Kidney epithelial cell (primary cell): ENCODE measurements around the gene SLC25A47. TPM values are rescaled to one million over a fixed set of nuclear protein-coding genes. Genes with fewer than 3 reads are reported as not detected.
"Not testable (repeated sequence)": the region's sequence is repeated elsewhere in the genome, so short reads cannot be mapped to it uniquely, and the experiment has no call there.

ENCODE experiments used
- DNase-seq: peaks from one replicate; pipeline ENCODE4 v3.0.0-alpha.2; 2010; ENCODE audit warnings: low read depth
- H3K27me3 ChIP-seq: 2 replicates; pipeline ENCODE4 v1.6.0; 2011; ENCODE audit warnings: low read length; ENCODE audit not compliant: control insufficient read depth, insufficient read depth
- H3K36me3 ChIP-seq: 2 replicates; pipeline ENCODE4 v1.5.1; 2011; ENCODE audit warnings: low read length; ENCODE audit not compliant: control insufficient read depth, insufficient read depth
- H3K4me3 ChIP-seq: 2 replicates; pipeline ENCODE4 v1.5.1; 2011; ENCODE audit warnings: low read depth, mild to moderate bottlenecking, control low read depth, low read length
- total RNA-seq: library from RNA; depleted of rRNA; stranded (reverse); fragments of >200 nt; gene quantifications from 2 replicates; pipeline ENCODE4 v1.2.3, GENCODE V29; 2015
- TF ChIP-seq, protein P1 (sequence below): IDR thresholded peaks from 2 replicates; pipeline ENCODE4 v1.5.1; 2011; ENCODE audit warnings: mild to moderate bottlenecking, moderate library complexity, low read length, control low read depth, inconsistent platforms; ENCODE audit not compliant: insufficient read depth, poor library complexity, severe bottlenecking

SLC25A47 gene
- total RNA-seq, 1 donor from 2014 or later = not detected

DNA sequence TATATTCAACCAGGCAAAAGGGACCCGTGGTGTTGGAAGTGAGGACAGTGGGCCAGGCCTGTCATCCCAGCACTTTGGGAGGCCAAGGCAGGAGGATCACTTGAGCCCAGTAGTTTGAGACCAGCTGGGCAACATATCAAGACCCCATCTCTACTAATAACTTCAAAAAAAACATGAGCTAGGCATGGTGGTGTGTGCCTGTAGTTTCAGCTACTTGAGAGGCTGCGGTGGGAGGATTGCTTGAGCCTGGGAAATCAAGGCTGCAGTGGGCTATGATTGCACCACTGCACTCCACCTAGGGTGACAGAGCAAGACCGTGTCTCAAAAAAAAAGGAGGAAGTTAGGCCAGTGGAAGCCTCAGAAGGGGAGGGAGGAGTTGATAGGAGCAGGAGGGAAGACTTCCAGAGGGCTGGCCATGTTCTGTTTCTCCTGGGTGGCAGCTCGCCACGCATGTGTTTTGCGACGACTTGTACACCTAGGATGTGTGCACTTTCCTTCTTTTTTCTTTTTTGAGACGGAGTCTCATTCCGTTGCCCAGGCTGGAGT is 27.0 kb upstream of the SLC25A47 start:
- Histone ChIP-seq H3K27me3 (no peaks in the 10 kb centered on the region), H3K4me3 (no peak overlapping the region), H3K36me3 (peaks cover 3% of the 10 kb centered on the region)
- DNase-seq = no peak
- TF ChIP-seq, protein P1, sequence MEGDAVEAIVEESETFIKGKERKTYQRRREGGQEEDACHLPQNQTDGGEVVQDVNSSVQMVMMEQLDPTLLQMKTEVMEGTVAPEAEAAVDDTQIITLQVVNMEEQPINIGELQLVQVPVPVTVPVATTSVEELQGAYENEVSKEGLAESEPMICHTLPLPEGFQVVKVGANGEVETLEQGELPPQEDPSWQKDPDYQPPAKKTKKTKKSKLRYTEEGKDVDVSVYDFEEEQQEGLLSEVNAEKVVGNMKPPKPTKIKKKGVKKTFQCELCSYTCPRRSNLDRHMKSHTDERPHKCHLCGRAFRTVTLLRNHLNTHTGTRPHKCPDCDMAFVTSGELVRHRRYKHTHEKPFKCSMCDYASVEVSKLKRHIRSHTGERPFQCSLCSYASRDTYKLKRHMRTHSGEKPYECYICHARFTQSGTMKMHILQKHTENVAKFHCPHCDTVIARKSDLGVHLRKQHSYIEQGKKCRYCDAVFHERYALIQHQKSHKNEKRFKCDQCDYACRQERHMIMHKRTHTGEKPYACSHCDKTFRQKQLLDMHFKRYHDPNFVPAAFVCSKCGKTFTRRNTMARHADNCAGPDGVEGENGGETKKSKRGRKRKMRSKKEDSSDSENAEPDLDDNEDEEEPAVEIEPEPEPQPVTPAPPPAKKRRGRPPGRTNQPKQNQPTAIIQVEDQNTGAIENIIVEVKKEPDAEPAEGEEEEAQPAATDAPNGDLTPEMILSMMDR = no peak

- not testable (repeated sequence) for H3K36me3 ChIP-seq, DNase-seq, H3K4me3 ChIP-seq, H3K27me3 ChIP-seq
These were observed 26.4 kb upstream of the SLC25A47 start for GRCh38 chr14:100296729-100297128.

DNA sequence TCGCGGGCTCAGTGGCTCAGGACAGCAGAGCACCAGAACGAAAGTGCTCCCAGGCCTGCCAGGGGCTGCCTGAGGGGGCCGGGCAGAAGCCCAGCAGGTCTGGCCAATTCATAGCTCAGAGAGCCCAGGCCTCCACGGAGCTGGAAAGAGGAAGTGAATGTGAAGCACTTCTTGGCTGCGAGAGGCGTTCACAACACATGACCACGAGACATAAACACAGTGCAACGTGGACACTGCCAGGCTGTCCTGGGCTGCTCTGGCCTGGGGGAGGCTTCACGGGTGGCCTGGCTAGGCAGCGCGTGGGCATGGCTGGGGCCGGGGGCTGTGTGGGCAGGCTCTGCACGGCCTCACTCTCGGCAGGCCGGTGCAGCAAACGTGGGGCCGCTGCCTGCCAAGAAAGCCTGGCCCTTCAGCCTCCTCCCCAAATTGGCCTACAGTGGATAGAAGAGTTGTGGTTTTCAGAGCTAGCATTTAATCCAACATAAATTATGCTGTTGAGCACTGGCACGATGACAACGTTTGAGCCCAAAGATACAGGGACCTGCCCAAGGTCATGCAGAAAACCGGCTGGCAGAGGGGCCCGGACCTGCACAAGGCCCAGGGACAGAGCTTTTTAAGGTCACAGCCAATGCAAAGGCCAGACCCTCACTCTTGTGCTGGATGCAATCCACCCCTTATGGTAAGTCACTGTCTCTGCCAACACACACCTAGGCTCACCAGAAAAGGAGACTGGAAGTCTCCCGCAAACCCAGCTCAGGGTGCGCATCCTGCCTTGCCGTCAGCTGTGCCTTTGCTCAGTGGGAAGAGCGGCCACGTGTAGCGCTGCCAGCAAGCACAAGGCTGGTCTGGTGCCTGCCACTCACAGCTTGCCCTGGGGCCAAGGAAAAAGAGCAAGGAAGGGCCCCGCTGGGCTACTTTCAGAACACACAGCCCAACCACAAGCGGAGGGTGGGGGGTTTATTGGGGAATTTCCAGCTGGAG is 25.5 kb upstream of the SLC25A47 start:
- DNase-seq = no peak
- Histone ChIP-seq H3K4me3 (no peak overlapping the region), H3K36me3 (no peaks in the 10 kb centered on the region), H3K27me3 (no peaks in the 10 kb centered on the region)
- TF ChIP-seq, protein P1 = no peak

- TF ChIP-seq, protein P1 = no peak
- H3K4me3 ChIP-seq = no peak overlapping the region
- DNase-seq = no peak
- H3K27me3 ChIP-seq = no peaks in the 10 kb centered on the region
- no peaks in the 10 kb centered on the region for H3K36me3 ChIP-seq
These were observed 24.4 kb upstream of the SLC25A47 start for GRCh38 chr14:100298551-100299237.

DNA sequence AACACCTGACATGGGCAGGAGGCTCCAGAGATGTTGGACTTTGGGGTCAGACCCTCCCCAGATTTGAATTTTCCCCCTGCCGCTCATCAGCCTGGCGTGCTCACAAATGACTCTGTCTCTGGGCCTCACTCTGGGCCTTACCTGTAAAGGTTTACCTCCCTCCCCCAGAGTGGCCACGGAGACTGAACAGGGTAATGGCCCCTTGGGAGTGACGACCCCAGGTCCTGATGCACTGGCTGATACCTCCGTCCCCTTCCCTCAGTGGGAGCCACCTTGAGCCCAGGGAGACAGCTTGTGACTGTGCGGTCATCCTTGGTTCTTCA is 23.9 kb upstream of the SLC25A47 start:
- H3K36me3 ChIP-seq = no peaks in the 10 kb centered on the region
- no peak for DNase-seq
- no peak overlapping the region for H3K4me3 ChIP-seq
- TF ChIP-seq, protein P1 = no peak
- H3K27me3 ChIP-seq = no peaks in the 10 kb centered on the region

GRCh38 chr14:100302616-100303015 is 20.5 kb upstream of the SLC25A47 start:
- DNase-seq = no peak
- no peaks in the 10 kb centered on the region for H3K27me3 ChIP-seq
- H3K4me3 ChIP-seq = no peak overlapping the region
- TF ChIP-seq, protein P1 = no peak
- H3K36me3 ChIP-seq = no peaks in the 10 kb centered on the region
